GM23338 (cell line): Measurements from ENCODE around the gene NSMCE4A. TPM values are rescaled to one million over a fixed set of nuclear protein-coding genes. Genes with fewer than 3 reads are reported as not detected.

Source experiments
- ATAC-seq: fragments of 200-7000 bp; cut with Tn5 transposase; 3 replicates; pipeline ENCODE4 v1.9.1; 2020
- DNase-seq: peaks from one replicate; pipeline ENCODE4 v3.0.0-alpha.2; 2015; ENCODE audit warnings: low spot score
- H2AFZ ChIP-seq: fragments of 200-600 bp; sonication (generic); 2 replicates; pipeline ENCODE4 v1.8.0; 2016; ENCODE audit warnings: antibody characterized with exemption, mild to moderate bottlenecking, moderate library complexity
- H3F3A ChIP-seq: fragments of 200-600 bp; sonication (generic); replicated peaks from 2 replicates; pipeline ENCODE4 v1.8.0; 2017; ENCODE audit warnings: antibody characterized with exemption, mixed run types, low read depth
- H3K27ac ChIP-seq: fragments of 200-600 bp; sonication (generic); 2 replicates; pipeline ENCODE4 v1.6.1; 2016; ENCODE audit warnings: low read depth
- H3K27me3 ChIP-seq: fragments of 200-600 bp; sonication (generic); 2 replicates; pipeline ENCODE4 v1.8.0; 2016; ENCODE audit warnings: mild to moderate bottlenecking, mixed run types, moderate library complexity; ENCODE audit not compliant: insufficient read depth
- H3K36me3 ChIP-seq: fragments of 200-600 bp; sonication (generic); 2 replicates; pipeline ENCODE4 v1.8.0; 2016; ENCODE audit warnings: mild to moderate bottlenecking; ENCODE audit not compliant: insufficient read depth
- H3K4me1 ChIP-seq: fragments of 200-600 bp; sonication (generic); 2 replicates; pipeline ENCODE4 v1.8.0; 2016; ENCODE audit warnings: mild to moderate bottlenecking, moderate library complexity; ENCODE audit not compliant: insufficient read depth
- H3K4me2 ChIP-seq: fragments of 200-600 bp; sonication (generic); 2 replicates; pipeline ENCODE4 v1.7.1; 2017; ENCODE audit warnings: mixed run types
- H3K4me3 ChIP-seq: fragments of 200-600 bp; sonication (generic); 2 replicates; pipeline ENCODE4 v1.6.1; 2016; ENCODE audit warnings: mixed run types
- H3K79me2 ChIP-seq: fragments of 200-600 bp; sonication (generic); replicated peaks from 2 replicates; pipeline ENCODE4 v1.8.0; 2017; ENCODE audit warnings: mild to moderate bottlenecking; ENCODE audit not compliant: insufficient read depth
- H3K9me2 ChIP-seq: fragments of 200-600 bp; sonication (generic); 2 replicates; pipeline ENCODE4 v1.8.0; 2017; ENCODE audit not compliant: insufficient read depth
- H4K20me1 ChIP-seq: fragments of 200-600 bp; sonication (generic); replicated peaks from 2 replicates; pipeline ENCODE4 v1.8.0; 2017; ENCODE audit warnings: mild to moderate bottlenecking; ENCODE audit not compliant: insufficient read depth
- H3K27ac Mint-ChIP-seq: 2 replicates; pipeline ENCODE4 v1.8.0; 2020; ENCODE audit warnings: inconsistent platforms, mild to moderate bottlenecking, moderate library complexity, mixed read lengths
- H3K27me3 Mint-ChIP-seq: 3 replicates; pipeline ENCODE4 v1.8.0; 2022; ENCODE audit warnings: low read depth, mild to moderate bottlenecking, moderate library complexity, mixed read lengths, inconsistent platforms; ENCODE audit not compliant: insufficient read depth, poor library complexity
- H3K36me3 Mint-ChIP-seq: 3 replicates; pipeline ENCODE4 v1.8.0; 2021; ENCODE audit warnings: low read depth, mild to moderate bottlenecking, inconsistent platforms, moderate library complexity, mixed read lengths
- H3K4me1 Mint-ChIP-seq: 3 replicates; pipeline ENCODE4 v1.8.0; 2020; ENCODE audit warnings: mild to moderate bottlenecking, inconsistent platforms, mixed read lengths
- H3K4me3 Mint-ChIP-seq: 3 replicates; pipeline ENCODE4 v1.8.0; 2021; ENCODE audit warnings: moderate library complexity, mild to moderate bottlenecking, inconsistent platforms, mixed read lengths
- H3K9me3 Mint-ChIP-seq: 3 replicates; pipeline ENCODE4 v1.8.0; 2020; ENCODE audit warnings: moderate library complexity, mild to moderate bottlenecking, inconsistent platforms, mixed read lengths
- CREB1 ChIP-seq: fragments of 250-450 bp; sonication (Bioruptor Pico); IDR thresholded peaks from 2 replicates; pipeline ENCODE4 v1.5.0; 2020; ENCODE audit warnings: low read depth, mild to moderate bottlenecking, moderate library complexity
- EZH2 ChIP-seq: fragments of 200-600 bp; sonication (generic); IDR thresholded peaks from one replicate; pipeline ENCODE4 v1.8.0; 2017; ENCODE audit warnings: antibody characterized with exemption, mild to moderate bottlenecking, low read depth; ENCODE audit not compliant: unreplicated experiment
- EZH2phosphoT487 ChIP-seq: fragments of 200-600 bp; sonication (generic); IDR thresholded peaks from one replicate; pipeline ENCODE4 v1.8.1; 2018; ENCODE audit warnings: antibody characterized with exemption; ENCODE audit not compliant: unreplicated experiment
- JUNB ChIP-seq: IDR thresholded peaks from one replicate; pipeline ENCODE4 v1.6.1; 2016; ENCODE audit warnings: antibody characterized with exemption; ENCODE audit not compliant: unreplicated experiment
- NANOG ChIP-seq: IDR thresholded peaks from 2 replicates; pipeline ENCODE4 v1.6.1; 2016; ENCODE audit warnings: antibody characterized with exemption, borderline replicate concordance
- POLR2AphosphoS5 ChIP-seq: IDR thresholded peaks from 2 replicates; pipeline ENCODE4 v1.6.1; 2016; ENCODE audit warnings: antibody characterized with exemption, low read depth
- REST ChIP-seq: IDR thresholded peaks from one replicate; pipeline ENCODE4 v1.6.1; 2018; ENCODE audit warnings: antibody characterized with exemption; ENCODE audit not compliant: unreplicated experiment
- STAT1 ChIP-seq: IDR thresholded peaks from one replicate; pipeline ENCODE4 v1.6.1; 2016; ENCODE audit warnings: antibody characterized with exemption; ENCODE audit not compliant: unreplicated experiment
- ZNF114 ChIP-seq: fragments of 250-450 bp; sonication (Bioruptor Pico); IDR thresholded peaks from 2 replicates; pipeline ENCODE4 v1.5.0; 2020; ENCODE audit warnings: mild to moderate bottlenecking, moderate library complexity
- ZNF331 ChIP-seq: fragments of 250-450 bp; sonication (Bioruptor Pico); IDR thresholded peaks from 2 replicates; pipeline ENCODE4 v1.5.0; 2020; ENCODE audit warnings: low read depth, mild to moderate bottlenecking, moderate library complexity
- polyA plus RNA-seq: library from polyadenylated mRNA; unstranded; fragments of >200 nt; fragmentation: Nextera tagmentation; extraction: Ambion mirVana; gene quantifications from 2 replicates; pipeline ENCODE4 v1.2.1, GENCODE V29; 2016
- total RNA-seq: library from RNA; depleted of rRNA; stranded (reverse); fragments of >200 nt; shearing (Covaris generic); gene quantifications from 2 replicates; pipeline ENCODE4 v1.2.3, GENCODE V29; 2014
- TF ChIP-seq, protein P1 (sequence below): IDR thresholded peaks from 2 replicates; pipeline ENCODE4 v1.6.1; 2016; ENCODE audit warnings: antibody characterized with exemption
- TF ChIP-seq, protein P2 (sequence below), 2 experiments: fragments of 200-600 bp in 1 of 2; sonication (generic) in 1 of 2; conservative IDR thresholded peaks; 2 replicates each; pipeline versions ENCODE4 v1.5.1 to v1.6.1; 2016 to 2017; ENCODE audit warnings: antibody characterized with exemption in 2 of 2, low read depth in 2 of 2, mild to moderate bottlenecking in 2 of 2, moderate library complexity in 1 of 2

The NSMCE4A gene
- total and polyA plus RNA-seq, 2 experiments from 2014 or later: 84.8 to 94.9 TPM

DNA sequence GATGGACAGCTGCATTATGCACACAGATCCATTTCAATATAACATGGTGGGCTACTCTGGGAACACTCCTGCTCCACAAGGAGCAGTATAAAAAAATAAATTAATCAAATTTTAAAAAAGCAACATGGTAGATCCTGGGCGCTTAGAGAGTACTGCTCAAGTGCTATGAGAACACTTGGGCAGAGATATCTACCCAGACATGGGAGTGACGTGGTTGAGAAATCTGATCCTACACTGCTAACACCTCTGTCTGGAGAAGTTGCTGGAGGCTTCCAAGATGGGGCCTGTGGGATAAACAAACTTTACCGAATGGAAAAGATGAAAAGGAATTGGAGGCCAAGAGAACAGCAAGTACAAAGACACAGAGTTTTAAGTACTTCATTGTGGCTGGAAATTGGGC, 9.0 kb downstream of the NSMCE4A start (continued):
- TF ChIP-seq EZH2 (no peak), REST (no peak), NANOG (no peak), STAT1 (no peak), POLR2AphosphoS5 (no peak), EZH2phosphoT487 (no peak), ZNF114 (CRISPR knock-in tag) (no peak), ZNF331 (CRISPR knock-in tag) (no peak), JUNB (no peak)
- TF ChIP-seq, protein P1, sequence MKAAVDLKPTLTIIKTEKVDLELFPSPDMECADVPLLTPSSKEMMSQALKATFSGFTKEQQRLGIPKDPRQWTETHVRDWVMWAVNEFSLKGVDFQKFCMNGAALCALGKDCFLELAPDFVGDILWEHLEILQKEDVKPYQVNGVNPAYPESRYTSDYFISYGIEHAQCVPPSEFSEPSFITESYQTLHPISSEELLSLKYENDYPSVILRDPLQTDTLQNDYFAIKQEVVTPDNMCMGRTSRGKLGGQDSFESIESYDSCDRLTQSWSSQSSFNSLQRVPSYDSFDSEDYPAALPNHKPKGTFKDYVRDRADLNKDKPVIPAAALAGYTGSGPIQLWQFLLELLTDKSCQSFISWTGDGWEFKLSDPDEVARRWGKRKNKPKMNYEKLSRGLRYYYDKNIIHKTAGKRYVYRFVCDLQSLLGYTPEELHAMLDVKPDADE: no peak

- no peak for ATAC-seq
- no peak for TF ChIP-seq ZNF114 (CRISPR knock-in tag)
- TF ChIP-seq CREB1 (CRISPR knock-in tag): no peak
- no peak for TF ChIP-seq STAT1
- TF ChIP-seq POLR2AphosphoS5: no peak
- no peak for TF ChIP-seq EZH2phosphoT487
- no peak for TF ChIP-seq REST
- TF ChIP-seq EZH2: no peak
- TF ChIP-seq, protein P2, sequence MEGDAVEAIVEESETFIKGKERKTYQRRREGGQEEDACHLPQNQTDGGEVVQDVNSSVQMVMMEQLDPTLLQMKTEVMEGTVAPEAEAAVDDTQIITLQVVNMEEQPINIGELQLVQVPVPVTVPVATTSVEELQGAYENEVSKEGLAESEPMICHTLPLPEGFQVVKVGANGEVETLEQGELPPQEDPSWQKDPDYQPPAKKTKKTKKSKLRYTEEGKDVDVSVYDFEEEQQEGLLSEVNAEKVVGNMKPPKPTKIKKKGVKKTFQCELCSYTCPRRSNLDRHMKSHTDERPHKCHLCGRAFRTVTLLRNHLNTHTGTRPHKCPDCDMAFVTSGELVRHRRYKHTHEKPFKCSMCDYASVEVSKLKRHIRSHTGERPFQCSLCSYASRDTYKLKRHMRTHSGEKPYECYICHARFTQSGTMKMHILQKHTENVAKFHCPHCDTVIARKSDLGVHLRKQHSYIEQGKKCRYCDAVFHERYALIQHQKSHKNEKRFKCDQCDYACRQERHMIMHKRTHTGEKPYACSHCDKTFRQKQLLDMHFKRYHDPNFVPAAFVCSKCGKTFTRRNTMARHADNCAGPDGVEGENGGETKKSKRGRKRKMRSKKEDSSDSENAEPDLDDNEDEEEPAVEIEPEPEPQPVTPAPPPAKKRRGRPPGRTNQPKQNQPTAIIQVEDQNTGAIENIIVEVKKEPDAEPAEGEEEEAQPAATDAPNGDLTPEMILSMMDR (conservative IDR thresholded peaks at IDR 0.05; ENCODE audit: low read depth in 2 of 2): no peak
- H3K27me3 Mint-ChIP-seq: peaks cover 2% of the 10 kb centered on the region
- Histone ChIP-seq H3K9me2 (no peaks in the 10 kb centered on the region), H3K79me2 (no peaks in the 10 kb centered on the region), H4K20me1 (no peaks in the 10 kb centered on the region), H3F3A (no peaks in the 10 kb centered on the region), H2AFZ (no peak overlapping the region), H3K4me3 (no peak overlapping the region), H3K27me3 (no peaks in the 10 kb centered on the region), H3K4me1 (peaks cover 14% of the 10 kb centered on the region), H3K36me3 (peaks cover 14% of the 10 kb centered on the region; the same call in 1 of the 2 replicates), H3K4me2 (no peak overlapping the region), H3K27ac (no peak overlapping the region)
- peaks cover 18% of the 10 kb centered on the region; the same call in 2 of the 3 replicates for H3K4me1 Mint-ChIP-seq
- no peak overlapping the region for H3K4me3 Mint-ChIP-seq
- no peak for DNase-seq
- no peak overlapping the region for H3K27ac Mint-ChIP-seq
- H3K36me3 Mint-ChIP-seq: peaks cover 70% of the 10 kb centered on the region
- no peaks in the 10 kb centered on the region for H3K9me3 Mint-ChIP-seq
Measured at GRCh38 chr10:121961456-121961855, 13.6 kb downstream of the NSMCE4A start.
